ENCODE measurements around the gene SCG5.

Gene SCG5

DNA sequence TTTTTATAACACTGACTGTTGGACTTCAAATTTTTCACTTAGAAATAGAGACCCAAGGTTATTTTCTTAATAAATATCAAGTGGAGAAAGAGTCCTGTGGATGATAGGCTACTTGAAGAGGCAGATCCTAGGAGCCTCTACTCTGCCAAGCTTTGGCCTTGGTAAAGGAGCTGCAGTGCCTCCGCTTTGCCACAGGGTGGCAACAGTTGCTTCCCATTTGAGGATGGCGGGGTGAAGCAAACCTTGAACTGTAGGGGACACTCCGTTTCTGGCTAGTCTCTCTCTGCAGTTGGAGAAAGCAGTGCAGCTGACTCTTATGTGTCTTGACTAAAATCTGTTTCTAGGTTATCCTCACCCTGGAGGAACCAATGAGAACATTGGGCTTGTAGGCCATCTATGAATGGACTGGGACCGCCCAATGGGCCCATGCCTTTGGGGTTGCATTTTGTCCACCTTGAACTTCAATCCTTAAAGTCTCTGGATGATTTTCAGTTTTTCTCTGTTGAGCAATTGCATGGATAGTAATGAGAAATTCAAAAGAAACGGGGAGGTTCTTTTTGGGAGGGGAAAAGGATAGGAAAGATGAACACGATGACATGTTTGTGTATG is 9.8 kb downstream of the SCG5 start:
- POLR2A ChIA-PET: no interaction called here
- H3K36me3 ChIP-seq (ENCODE audit: control insufficient read depth in 2 of 2, insufficient read depth in 1 of 2, low read length in 2 of 2): no peaks in the 10 kb centered on the region
- TF ChIP-seq, protein P1, sequence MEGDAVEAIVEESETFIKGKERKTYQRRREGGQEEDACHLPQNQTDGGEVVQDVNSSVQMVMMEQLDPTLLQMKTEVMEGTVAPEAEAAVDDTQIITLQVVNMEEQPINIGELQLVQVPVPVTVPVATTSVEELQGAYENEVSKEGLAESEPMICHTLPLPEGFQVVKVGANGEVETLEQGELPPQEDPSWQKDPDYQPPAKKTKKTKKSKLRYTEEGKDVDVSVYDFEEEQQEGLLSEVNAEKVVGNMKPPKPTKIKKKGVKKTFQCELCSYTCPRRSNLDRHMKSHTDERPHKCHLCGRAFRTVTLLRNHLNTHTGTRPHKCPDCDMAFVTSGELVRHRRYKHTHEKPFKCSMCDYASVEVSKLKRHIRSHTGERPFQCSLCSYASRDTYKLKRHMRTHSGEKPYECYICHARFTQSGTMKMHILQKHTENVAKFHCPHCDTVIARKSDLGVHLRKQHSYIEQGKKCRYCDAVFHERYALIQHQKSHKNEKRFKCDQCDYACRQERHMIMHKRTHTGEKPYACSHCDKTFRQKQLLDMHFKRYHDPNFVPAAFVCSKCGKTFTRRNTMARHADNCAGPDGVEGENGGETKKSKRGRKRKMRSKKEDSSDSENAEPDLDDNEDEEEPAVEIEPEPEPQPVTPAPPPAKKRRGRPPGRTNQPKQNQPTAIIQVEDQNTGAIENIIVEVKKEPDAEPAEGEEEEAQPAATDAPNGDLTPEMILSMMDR (tag by site-specific recombination; IDR thresholded peaks at IDR 0.05): peak; percentile 51; the same call in 1 of the 2 replicates
- TF ChIP-seq ZNF341 (tag by site-specific recombination; IDR thresholded peaks at IDR 0.05; ENCODE audit: low read depth) (no peak), ZNF654 (tag by site-specific recombination; IDR thresholded peaks at IDR 0.05; ENCODE audit: low read depth) (peak; percentile 63)
- TF ChIP-seq, protein P2, sequence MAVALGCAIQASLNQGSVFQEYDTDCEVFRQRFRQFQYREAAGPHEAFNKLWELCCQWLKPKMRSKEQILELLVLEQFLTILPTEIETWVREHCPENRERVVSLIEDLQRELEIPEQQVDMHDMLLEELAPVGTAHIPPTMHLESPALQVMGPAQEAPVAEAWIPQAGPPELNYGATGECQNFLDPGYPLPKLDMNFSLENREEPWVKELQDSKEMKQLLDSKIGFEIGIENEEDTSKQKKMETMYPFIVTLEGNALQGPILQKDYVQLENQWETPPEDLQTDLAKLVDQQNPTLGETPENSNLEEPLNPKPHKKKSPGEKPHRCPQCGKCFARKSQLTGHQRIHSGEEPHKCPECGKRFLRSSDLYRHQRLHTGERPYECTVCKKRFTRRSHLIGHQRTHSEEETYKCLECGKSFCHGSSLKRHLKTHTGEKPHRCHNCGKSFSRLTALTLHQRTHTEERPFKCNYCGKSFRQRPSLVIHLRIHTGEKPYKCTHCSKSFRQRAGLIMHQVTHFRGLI (tag by site-specific recombination; IDR thresholded peaks at IDR 0.05): no peak

DNA sequence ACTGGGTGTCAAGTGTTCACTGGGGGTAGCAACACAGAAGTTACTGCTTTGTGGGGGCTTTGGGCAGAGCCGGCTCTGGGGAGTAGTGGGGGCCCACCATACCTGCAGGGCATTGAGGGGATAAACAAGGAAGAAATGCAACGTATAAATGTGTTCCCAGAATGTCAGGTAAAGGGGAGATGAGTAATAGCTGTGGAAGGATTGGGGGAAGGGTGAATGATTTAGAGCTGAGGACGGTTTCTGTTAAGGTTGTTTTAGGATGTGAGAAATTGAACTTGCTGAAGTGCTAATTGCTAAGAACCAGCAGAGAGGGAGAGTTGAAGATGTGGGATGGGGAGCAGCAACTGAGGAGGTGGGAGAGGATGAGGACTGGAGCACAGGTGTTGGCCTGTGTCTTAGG is 10.7 kb downstream of the SCG5 start:
- ChIA-PET CTCF (interaction anchor here (0.6 to 1.0 kb wide), 4 partner anchors 10 to 304 kb away, joined by 3 to 5 read pairs (median 3); no protein-coding TSS in a partner anchor), POLR2A (no interaction called here)
- TF ChIP-seq, protein P3, sequence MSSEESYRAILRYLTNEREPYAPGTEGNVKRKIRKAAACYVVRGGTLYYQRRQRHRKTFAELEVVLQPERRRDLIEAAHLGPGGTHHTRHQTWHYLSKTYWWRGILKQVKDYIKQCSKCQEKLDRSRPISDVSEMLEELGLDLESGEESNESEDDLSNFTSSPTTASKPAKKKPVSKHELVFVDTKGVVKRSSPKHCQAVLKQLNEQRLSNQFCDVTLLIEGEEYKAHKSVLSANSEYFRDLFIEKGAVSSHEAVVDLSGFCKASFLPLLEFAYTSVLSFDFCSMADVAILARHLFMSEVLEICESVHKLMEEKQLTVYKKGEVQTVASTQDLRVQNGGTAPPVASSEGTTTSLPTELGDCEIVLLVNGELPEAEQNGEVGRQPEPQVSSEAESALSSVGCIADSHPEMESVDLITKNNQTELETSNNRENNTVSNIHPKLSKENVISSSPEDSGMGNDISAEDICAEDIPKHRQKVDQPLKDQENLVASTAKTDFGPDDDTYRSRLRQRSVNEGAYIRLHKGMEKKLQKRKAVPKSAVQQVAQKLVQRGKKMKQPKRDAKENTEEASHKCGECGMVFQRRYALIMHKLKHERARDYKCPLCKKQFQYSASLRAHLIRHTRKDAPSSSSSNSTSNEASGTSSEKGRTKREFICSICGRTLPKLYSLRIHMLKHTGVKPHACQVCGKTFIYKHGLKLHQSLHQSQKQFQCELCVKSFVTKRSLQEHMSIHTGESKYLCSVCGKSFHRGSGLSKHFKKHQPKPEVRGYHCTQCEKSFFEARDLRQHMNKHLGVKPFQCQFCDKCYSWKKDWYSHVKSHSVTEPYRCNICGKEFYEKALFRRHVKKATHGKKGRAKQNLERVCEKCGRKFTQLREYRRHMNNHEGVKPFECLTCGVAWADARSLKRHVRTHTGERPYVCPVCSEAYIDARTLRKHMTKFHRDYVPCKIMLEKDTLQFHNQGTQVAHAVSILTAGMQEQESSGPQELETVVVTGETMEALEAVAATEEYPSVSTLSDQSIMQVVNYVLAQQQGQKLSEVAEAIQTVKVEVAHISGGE (tag by site-specific recombination; conservative IDR thresholded peaks at IDR 0.05; ENCODE audit: low read depth): no peak
- TF ChIP-seq ZNF416 (tag by site-specific recombination; IDR thresholded peaks at IDR 0.05) (no peak), ZNF785 (tag by site-specific recombination; IDR thresholded peaks at IDR 0.05) (no peak), ZFP37 (tag by site-specific recombination; IDR thresholded peaks at IDR 0.05) (no peak), KLF7 (tag by site-specific recombination; IDR thresholded peaks at IDR 0.05; ENCODE audit: borderline replicate concordance) (no peak)
- Histone ChIP-seq H3K9me3 (ENCODE audit: control insufficient read depth, insufficient read depth, low read depth, low read length) (no peaks in the 10 kb centered on the region), H3K27ac (ENCODE audit: extremely low read depth, low read depth, low read length) (no peak overlapping the region), H3K36me3 (ENCODE audit: control insufficient read depth in 2 of 2, insufficient read depth in 1 of 2, low read length in 2 of 2) (no peaks in the 10 kb centered on the region), H3K4me3 (ENCODE audit: low read depth, low read length) (no peak overlapping the region), H3K4me1 (ENCODE audit: control insufficient read depth, insufficient read depth, low read length) (no peaks in the 10 kb centered on the region)

More for the DNA sequence above, 9.8 kb downstream of the SCG5 start:
- CTCF ChIA-PET: interaction anchor here (1.0 to 1.8 kb wide), 4 partner anchors 11 to 345 kb away, joined by 3 to 13 read pairs (median 6); no protein-coding TSS in a partner anchor
- Histone ChIP-seq H3K9me3 (ENCODE audit: control insufficient read depth, insufficient read depth, low read depth, low read length) (no peaks in the 10 kb centered on the region), H3K27ac (ENCODE audit: extremely low read depth, low read depth, low read length) (no peak overlapping the region), H3K4me3 (ENCODE audit: low read depth, low read length) (no peak overlapping the region), H3K4me1 (ENCODE audit: control insufficient read depth, insufficient read depth, low read length) (peaks cover 7% of the 10 kb centered on the region; the same call in 1 of the 2 replicates)

DNA sequence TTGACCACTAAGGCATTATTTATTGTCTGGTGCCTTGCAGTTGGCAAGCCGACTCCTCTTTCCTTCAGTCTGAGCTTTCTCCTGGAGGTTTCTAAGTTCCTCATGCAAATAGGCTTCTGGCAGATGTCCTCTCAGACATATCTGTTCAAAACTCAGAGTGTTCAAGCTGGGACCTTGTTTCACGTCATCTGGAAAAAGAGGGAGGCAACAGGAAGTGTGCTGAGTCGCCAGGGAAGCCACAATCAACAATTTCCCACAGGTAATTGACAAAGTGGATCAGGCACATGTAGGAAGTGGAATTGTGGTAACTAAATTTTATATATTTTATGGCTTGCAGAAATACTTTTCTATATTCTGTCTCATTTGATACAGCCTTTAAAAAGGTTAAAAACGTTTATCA is 14.6 kb downstream of the SCG5 start:
- Histone ChIP-seq H3K27ac (ENCODE audit: extremely low read depth, low read depth, low read length) (no peak overlapping the region), H3K4me1 (ENCODE audit: control insufficient read depth, insufficient read depth, low read length) (no peaks in the 10 kb centered on the region), H3K9me3 (ENCODE audit: control insufficient read depth, insufficient read depth, low read depth, low read length) (no peaks in the 10 kb centered on the region), H3K4me3 (ENCODE audit: low read depth, low read length) (no peak overlapping the region), H3K36me3 (ENCODE audit: control insufficient read depth in 2 of 2, insufficient read depth in 1 of 2, low read length in 2 of 2) (no peaks in the 10 kb centered on the region; a peak in 1 of 3 replicates)
- ChIA-PET CTCF (interaction anchor here (0.7 to 1.9 kb wide), 6 partner anchors 9 to 487 kb away, joined by 3 to 6 read pairs (median 4); no protein-coding TSS in a partner anchor), POLR2A (no interaction called here)
- TF ChIP-seq BCL11A (tag by site-specific recombination; IDR thresholded peaks at IDR 0.05; ENCODE audit: low read depth): no peak
- TF ChIP-seq ZNF211 (tag by site-specific recombination; IDR thresholded peaks at IDR 0.05; ENCODE audit: low read depth): no peak
- no peak for TF ChIP-seq PRDM1 (tag by site-specific recombination; IDR thresholded peaks at IDR 0.05)
- no peak for TF ChIP-seq ZNF585B (tag by site-specific recombination; IDR thresholded peaks at IDR 0.05)
- TF ChIP-seq, protein P4, sequence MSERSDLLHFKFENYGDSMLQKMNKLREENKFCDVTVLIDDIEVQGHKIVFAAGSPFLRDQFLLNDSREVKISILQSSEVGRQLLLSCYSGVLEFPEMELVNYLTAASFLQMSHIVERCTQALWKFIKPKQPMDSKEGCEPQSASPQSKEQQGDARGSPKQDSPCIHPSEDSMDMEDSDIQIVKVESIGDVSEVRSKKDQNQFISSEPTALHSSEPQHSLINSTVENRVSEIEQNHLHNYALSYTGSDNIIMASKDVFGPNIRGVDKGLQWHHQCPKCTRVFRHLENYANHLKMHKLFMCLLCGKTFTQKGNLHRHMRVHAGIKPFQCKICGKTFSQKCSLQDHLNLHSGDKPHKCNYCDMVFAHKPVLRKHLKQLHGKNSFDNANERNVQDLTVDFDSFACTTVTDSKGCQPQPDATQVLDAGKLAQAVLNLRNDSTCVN (tag by site-specific recombination; optimal IDR thresholded peaks at IDR 0.05): no peak
- TF ChIP-seq ZBTB21 (tag by site-specific recombination; IDR thresholded peaks at IDR 0.05): no peak
- no peak for TF ChIP-seq ZNF830 (tag by site-specific recombination; IDR thresholded peaks at IDR 0.05; ENCODE audit: low read depth)
- no peak for TF ChIP-seq SCRT1 (tag by site-specific recombination; IDR thresholded peaks at IDR 0.05; ENCODE audit: borderline replicate concordance)
- no peak for TF ChIP-seq ZNF768 (tag by site-specific recombination; IDR thresholded peaks at IDR 0.05)
- no peak for TF ChIP-seq ZNF555 (tag by site-specific recombination; conservative IDR thresholded peaks at IDR 0.05)
- no peak for TF ChIP-seq ZNF132 (tag by site-specific recombination; IDR thresholded peaks at IDR 0.05; ENCODE audit: borderline replicate concordance)
- no peak for TF ChIP-seq ZFHX2 (tag by site-specific recombination; conservative IDR thresholded peaks at IDR 0.05)
- no peak for TF ChIP-seq ZNF121 (tag by site-specific recombination; IDR thresholded peaks at IDR 0.05)
- no peak for TF ChIP-seq GLI4 (tag by site-specific recombination; IDR thresholded peaks at IDR 0.05)
